Stimulated activated CD4-positive, alpha-beta T cell treated with anti-CD3 and anti-CD28 coated beads, Interleukin-4, amount 100 ng/mL, for 24 hours (primary cell): Measurements from ENCODE around the gene AHSG.

ENCODE experiments used
- DNase-seq: peaks from one replicate; pipeline ENCODE4 v3.0.0-alpha.2; 2020

AHSG gene

DNA sequence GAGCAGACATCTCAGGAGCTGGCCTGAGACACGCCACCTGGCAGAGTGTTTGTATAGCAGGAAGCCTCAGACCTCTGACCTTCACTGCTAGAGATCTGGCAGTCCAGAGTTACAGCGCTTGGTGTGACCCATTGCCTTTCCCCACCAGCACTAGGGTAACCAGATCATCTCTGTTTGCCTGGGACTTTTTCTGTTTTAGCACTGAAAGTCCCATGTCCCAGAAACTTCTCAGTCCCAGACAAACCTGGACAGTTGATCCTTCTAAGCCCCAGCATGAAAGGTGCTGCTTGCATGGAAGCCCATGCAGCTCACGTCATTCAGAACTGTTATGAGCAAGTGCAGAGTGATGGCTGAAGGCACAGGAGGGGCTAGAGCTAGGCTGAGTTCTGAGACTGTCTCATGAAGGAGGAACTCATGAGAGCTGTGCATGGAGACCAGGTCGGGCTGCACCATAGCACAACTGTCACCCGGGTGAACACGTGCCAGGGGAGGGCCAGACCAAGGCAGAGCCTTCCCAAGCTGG, 18.2 kb upstream of the AHSG start:
- DNase-seq: no peak

DNA sequence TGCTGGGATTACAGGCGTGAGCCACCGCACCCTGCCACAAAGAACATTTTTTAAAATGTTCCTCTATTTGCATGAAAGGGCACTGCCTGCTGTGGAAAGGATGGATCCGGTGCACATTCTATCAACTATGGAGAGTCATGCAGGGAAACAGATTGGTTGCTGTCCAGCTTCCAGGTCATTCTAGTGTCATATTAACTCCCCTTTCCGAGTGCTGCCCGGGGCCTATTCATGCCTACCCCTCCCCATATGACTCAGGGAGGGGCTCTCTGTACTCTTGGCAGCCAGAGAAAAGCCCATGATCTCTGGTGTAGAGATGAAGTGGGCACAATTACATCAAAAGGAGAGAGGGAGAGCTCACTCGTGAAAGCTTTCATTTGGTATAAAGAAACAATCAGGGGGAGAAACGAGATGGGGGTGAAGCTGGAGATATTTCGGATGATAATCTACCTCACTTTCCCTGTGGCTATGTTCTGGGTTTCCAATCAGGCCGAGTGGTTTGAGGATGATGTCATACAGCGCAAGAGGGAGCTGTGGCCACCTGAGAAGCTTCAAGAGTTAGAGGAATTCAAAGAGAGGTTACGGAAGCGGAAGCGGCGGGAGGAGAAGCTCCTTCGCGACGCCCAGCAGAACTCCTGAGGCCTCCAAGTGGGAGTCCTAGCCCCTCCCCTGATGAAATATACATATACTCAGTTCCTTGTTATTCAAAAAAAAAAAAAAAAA, 16.1 kb upstream of the AHSG start:
- no peak for DNase-seq

DNA sequence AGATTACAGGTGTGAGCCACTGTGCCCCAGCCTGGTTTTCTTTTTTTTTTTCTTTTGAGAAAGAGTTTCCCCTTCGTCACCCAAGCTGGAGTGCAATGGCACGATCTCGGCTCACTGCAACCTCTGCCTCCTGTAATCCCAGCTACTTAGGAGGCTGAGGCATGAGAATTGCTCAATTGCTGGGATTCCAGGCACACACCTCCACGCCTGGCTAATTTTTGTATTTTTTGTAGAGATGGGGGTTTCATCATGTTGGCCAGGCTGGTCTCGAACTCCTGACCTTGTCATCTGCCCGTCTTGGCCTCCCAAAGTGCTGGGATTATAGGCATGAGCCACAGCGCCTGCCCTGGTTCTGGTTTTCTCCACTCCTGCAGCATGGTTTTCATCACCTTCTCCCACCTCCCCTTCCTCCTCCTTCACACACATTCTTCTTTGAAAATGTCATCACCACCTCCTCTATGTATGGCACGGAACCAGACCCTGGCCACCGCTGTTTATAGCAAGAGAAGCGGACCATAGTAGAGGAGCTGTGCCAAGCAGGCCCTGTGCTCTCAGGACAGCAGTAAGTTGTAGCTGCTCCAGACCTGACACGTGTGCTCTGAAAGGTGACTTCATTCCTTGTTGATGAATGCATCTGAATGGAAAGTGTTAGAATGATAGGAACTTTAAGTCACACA, 14.6 kb upstream of the AHSG start:
- no peak for DNase-seq

DNA sequence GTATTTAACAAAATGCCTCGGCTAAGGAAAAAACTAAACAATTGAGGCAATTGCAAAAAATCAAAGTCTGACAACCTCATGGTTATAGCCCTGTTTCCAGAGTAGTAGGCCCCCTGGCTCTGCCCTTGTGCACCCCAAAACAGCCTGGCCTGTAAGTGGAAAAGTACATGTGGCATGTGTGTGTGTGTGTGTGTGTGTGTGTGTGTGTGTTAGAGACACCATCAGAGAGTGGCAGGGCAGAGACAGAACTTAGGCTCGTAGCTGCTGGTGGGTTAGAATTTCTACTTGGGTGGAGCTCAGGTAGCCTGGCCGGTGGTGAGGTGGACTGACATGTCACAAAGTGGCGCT, 14.1 kb upstream of the AHSG start:
- DNase-seq: no peak

DNA sequence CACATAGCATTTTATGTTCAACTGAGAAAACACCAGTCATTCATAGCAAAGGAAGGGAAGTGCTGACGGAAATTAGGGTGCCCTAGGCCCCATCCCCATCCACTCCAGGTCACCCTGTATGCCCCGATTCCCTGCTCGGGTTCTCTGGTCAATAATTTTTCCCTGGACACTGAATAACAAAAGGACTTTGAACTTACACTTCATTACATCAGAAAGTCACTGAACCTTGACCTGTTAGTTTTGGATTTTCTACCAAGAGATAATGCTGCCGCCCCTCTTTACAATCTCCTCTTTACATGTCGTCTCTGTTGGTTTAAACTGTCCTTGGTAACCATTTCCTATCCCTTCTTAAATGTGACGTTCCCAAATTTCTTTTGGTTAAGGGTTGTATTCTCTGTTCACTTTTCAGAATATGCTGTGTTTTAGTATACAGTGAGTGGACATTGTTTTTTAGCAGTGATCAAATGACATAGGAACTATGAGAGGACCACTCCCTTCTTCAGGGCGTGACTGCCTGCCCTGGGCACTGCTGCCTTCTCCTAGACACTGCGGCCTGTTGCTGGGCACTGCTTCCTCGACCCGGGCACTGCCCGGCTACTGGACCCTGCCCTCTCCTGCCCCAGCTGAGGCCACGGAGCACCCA, 13.6 kb upstream of the AHSG start:
- DNase-seq: no peak

DNA sequence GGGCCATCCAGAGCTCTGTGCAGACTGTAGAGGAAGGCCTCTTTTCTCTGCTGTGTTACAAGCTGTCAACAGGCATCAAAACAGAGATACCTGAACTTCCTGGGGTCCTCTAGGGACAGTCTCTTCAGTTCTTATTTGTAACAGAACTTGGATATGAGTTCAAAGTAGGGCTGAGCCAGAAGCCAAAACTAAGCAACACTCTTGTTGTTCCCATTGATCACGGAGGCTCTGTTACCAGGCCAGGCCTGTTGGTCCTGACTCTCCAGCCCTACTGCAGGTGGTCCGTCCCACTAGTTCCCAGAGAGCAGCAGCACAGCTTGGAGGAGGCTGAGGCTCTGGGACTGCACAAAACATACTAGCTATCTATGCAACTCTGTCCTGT, 13.1 kb upstream of the AHSG start:
- no peak for DNase-seq

DNA sequence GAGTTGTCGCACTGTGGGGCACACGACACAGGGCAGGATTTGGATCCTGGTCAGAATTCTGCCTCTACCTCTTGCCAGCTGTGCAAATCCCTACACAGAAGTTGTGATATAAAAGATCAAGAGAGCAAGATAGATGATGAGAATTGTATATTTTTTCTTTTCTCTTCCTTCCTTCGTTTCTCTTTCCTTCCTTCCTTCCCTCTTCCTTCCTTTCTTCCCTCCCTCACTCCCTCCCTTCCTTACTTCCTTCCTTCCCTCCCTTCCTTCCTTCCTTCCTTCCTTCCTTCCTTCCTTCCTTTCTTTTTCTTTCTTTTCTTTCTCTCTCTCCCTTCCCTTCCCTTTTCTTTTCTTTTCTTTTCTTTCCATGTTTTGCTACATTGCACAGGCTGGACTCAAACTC, 12.0 kb upstream of the AHSG start:
- DNase-seq: no peak

DNA sequence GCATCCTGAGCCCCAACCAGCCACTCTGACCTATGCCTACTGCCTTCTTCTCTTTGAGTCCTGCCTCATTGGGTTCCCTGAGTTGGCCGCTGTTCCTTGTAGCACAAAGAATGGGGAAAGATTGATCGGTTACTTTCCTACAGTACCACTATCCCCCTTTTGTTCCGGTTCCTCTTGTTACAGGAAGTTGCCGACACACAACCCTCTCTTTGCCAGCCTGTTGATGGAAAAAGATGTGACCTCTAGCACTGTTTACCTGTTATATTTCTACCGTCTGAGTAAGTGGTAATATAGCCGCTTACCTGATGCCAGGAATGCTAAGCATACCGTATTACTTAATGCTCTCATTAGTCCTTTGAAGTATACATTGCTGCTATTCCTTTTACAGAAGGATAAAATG, 9.7 kb upstream of the AHSG start:
- DNase-seq: no peak

DNA sequence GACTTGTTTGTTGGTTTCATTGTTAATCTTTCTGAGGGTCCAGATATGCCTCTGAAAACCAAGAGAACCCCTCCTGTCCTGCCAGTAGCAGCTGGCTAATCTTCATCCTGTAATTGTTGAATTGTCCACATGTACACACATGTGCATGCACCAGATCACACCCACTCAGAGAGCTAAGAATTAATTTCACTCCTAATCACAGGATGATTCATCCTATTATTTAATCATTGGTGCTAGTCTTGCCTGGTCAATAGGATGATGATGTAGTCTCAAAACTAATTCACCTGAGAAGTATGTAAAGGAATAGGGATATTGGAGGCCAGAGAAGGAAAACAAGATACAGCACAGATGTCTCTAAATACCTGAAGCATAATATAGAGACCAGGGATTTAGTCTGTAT, 7.8 kb upstream of the AHSG start:
- no peak for DNase-seq

DNA sequence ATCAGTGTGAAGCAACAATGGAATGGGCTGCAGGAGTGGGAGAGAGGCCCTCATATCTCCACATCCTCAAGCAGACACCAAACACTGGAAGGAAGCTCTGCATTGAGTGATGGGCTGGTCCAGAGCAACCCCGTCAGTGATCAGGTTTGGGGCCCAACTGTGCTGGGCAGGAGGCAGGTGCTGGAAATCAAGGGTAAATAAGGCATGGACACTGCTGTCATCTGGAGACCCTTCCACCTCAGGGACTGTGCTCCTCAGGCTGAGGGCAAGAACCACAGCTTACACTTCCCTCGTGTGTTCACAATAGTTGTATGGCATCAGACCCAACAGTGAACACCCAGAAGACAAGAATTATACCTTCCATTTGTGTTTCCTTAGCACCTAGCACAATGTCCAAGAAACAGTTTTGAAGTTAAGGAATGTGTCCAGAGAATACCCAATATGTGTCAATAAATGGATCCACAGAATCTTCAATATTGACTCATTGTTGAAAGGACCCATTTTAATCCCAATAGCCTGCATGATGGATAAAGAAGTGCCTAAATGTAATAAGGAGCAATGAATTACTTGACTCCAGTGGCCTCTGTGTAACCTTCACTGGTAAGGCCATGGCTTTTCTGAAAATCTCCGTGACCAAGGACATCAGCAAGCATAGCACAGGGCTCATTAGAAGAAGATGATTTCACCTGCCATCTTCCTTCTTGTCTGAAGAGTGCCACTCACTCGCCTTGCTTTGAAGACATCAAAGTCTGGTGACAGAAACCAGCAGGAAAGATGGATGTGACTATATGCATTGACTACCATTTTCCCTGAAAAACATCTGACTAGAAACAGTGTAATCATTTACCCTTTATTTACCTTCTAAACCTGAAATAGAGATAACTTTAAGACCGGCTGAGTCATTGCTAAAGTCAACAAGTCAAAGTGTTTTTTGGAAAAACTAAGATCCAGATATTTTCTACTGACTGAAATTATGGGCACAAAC, 7.0 kb upstream of the AHSG start:
- no peak for DNase-seq

DNA sequence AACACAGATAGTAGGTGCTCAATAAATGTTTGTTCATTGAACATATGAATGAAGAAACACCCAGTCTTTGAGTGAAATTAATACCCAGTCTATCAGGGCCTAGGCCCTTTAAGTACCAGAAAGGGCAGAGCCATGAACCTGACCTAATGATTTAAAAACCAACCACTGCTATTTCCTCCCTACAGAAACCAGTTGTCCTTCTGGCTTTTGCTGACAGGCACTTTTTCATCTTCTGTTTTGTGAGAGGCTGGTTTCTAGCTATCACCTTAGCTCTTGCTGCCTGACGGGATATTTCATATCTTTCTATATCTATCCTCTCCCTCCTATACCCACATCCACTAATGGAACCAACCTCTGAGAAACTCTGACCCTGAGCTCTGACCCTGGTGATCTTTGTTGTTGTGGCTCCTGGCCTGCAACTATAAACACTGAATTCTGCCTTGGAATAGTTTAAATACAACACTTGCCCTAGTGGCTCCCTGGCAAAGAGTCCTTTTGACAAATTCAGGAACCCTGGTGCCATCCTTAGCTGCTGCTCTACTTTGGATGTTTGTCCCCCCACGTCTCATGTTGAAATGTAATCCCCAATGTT, 4.1 kb upstream of the AHSG start:
- DNase-seq: no peak

DNA sequence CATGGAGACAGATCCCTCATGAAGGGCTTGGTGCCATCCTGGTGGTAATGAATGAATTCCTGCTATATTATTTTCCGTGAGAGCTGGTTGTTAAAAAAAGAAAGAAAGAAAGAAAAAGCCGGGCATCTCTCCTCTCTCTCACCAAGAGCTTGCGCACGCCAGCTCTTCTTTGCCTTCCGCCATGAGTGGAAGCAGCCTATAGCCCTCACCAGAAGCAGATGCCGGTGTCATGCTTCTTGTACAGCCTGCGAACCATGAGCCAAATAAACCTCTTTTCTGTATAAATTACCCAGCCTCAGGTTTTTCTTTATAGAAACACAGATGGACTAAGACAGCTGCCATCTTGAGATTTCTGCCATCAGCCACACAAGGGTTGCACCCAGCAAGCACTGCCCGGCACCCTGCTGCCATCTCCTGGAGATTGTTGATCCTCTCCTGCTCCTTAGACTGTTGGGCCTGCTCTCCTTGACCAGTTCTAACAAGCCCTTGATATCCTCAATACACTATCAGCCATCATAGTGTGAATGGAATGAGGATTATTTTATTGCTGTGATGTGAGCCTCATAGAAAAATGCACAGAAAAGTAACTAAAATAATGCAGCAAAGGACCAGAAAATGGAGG, 3.5 kb upstream of the AHSG start:
- DNase-seq: no peak

DNA sequence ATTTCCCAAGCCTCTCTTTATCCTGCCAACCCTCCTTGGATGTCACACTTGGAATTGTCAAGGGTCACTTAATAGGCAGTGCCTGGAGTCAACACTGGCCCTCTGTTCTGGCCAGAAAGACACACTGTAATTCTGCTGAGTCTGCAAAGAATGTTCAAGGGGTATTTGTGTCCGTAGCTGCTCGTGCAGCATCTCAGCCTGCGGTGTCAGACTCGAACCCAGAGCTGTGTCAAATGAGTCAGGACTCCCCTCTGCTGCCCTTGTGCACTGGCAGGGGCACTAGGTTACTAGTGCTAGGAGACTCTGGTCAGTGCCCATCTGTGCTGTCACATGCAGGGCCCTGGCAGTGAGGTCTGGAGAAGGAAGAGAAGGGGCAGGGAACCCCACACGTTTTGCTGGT, 795 bp upstream of the AHSG start:
- no peak for DNase-seq

DNA sequence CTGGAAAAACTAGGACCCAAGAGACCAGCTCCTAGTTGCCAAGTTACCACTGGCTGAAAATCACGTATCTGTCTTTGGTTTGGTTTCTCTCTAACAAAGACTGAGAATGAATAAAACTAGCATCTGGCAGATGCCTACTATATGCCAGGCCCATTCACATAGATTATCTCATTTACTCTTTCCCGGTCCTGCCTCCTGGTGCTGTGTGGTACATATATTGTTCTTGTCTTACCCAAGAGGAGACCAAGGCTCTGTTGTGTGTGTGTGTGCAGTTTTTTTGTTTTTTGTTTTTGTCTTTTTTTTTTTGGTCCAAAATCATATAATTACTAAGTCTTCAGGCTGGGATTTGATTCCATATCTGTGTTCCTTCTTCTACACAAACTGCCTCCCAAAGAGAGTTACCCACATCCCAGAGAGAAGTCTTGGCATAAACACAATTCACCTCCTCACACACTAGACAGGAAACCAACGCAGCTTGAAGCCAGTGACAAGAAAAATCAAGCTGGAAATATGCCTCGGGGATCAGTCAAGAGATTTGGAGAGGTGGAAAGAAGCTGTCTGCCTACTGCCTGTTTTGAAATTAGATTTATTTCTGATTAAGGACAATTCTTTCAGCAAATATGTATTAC, 891 bp downstream of the AHSG start:
- no peak for DNase-seq

DNA sequence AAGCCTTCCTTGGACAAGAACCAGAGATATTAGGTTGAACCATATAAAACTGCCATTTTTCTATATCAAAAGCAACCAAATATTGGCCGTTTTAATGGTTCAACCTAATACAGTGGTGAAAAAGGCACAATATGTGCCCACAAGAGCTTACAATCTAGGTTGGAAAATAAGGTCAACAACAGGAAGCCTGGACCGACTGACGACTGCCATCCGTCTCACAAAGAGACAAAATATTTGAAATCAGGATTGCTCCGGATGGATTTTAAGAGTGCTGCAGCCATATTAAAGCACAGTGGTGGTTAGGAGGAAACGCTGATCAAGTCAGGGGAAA, 1.4 kb downstream of the AHSG start:
- DNase-seq: no peak

DNA sequence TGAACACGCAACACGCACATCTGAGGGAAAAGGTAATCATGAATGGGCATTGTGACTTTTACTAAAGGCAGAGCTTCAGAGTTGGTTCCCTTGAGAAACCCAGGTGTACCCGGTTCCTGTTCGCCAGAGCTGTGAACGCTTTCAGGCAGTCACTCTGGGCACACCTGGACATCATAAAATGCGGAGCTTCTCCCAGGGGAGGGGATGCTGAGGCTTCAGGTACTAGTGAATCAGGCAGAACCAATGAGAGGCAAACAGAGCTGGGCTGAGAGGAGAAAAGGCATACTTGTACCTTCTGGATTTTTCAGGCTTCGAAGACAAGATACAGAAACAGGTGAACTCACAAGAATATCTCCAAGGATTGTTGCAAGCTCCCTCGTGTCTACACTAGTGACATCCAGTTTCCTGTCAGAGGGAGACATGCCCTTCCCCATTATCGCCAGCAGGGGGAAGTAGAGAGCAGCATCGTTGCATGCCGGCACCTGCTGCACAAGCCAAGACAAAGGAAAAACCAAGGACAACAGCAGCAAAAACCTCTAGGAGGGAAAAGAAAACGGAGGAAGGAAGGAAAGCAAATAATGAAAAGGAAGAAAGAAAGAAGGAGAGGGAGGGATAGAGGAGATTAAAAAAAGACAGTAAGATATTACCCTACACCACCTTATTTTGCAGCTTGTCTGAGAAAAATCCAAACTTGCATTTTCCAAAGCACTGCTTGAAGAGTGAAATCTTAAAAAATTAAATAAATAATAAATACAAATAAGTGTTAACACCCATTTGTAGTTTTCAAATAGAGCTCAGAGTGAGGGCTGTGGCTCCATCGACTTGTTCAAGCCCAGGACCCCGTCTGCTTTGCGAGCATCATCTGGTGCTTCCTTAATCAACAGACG, 2.0 kb downstream of the AHSG start:
- peak; percentile 80 for DNase-seq

DNA sequence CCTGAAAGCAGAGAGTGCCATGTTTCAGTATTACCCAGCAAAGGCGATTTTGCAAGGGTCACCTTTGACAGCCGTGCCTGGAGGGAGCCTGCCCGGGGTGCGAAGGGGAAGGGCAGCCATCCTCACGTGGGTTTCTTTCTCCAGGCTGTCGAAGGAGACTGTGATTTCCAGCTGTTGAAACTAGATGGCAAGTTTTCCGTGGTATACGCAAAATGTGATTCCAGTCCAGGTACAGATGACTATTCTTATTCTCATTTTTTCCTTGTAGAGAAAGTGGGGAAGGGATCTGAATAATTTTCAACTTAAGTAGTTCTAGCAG, 3.4 kb downstream of the AHSG start:
- DNase-seq: no peak

DNA sequence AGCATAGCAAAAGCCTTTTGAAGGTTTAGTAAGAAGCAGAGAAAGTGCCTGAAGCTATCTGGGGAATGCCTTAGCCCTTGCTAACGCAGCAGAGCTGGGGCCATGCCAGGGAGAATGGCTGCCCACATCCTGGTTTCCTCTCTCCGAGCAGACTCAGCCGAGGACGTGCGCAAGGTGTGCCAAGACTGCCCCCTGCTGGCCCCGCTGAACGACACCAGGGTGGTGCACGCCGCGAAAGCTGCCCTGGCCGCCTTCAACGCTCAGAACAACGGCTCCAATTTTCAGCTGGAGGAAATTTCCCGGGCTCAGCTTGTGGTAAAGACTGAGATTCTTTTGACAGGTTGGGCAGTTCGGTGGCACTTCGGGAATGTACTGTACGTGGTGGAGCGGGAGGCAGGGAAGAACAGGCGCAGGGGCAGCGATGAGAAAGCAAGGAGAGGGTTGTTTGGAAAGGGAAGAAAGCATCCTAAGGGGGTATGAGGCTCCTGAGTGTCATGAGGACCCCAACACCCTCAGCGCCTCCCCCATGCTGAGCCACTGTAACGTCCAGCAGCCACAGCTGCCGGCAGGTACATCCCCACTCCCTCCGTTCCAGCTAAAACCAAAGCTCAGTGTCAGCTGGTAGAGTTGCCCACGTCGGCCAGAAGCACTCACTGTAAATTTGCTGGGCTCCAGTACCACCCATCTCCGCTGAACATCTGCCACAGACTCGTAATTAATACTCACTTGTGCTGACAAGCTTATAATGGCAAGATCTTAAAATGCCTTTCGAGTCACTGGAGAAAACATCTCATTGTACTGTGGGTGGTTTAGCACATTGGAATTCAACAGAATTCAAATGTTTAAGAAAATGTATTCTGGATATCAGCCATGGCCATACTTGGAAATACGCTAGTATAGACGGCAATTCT, 4.4 kb downstream of the AHSG start:
- peak; percentile 87 for DNase-seq

DNA sequence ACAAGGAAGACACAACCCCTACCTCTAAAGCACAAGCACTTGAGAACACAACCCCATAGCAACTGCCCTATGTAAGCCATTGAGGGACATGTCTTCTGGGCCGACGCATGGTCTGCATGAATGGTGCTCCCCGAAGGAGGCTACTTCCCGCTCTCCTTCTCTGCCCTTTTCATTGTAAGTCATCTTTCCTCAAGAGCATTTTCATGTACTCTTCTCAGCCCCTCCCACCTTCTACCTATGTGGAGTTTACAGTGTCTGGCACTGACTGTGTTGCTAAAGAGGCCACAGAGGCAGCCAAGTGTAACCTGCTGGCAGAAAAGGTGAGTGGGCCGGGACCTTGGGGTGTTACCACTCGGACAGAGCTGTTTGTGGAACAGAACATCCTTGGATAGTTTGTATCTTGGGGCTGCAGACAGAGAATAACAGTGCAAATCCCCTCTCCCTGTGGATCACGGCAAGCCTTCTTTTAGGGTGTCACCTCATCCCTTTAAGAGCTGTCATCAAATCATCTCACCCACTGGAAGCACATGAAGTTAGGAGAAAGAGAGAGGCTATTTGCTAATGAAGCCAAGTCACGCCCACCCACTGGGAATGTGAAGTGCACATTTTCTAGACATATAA, 5.6 kb downstream of the AHSG start:
- DNase-seq: no peak
